Measurements from ENCODE around the gene NGDN. TPM values are rescaled to one million over a fixed set of nuclear protein-coding genes. Genes with fewer than 3 reads are reported as not detected.

Gene NGDN
- total RNA-seq, 4 donors from 2014 or later: 14.3 to 53.5 (median 38.9) TPM

DNA sequence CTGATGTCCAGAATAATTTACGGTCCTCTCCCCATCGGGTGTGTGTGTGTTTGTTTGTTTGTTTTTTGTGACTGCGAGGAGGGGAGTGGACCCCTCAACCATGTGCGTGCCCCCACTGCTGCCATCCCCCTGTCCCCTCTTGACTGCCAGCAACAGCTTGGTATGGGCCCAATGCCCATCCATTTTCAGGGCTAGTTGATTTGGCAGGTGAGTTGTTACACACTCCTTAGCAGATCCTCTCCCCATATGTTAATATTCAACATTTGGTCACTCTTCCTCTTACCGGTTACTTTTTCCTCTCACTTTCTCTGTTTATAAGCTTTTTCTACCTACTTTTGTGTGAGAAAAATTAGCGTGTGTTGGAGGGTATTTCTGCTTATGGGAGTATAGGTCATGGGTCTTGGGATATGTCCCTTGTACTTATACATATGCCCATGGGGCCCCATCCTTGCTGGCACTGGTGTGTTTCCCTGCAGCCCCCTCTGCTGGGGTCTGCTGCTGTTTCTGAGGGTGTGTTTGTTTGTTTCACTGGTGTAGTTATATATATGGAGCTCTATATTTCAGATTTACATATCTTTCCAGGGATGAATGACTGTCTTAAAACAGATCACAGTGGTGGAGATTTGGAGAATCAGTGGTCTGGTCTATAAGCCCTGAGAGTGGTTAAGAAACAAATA, 48.3 kb downstream of the NGDN start:
- H3K36me3 ChIP-seq: no peaks in the 10 kb centered on the region
- no peak overlapping the region for H3K4me3 ChIP-seq
- no peaks in the 10 kb centered on the region for H3K27me3 ChIP-seq
- intact Hi-C loops (cut with DNase I; ENCODE audit: low total_unique reads): no loop called here
- no peaks in the 10 kb centered on the region for H3K9me3 ChIP-seq
- TF ChIP-seq POLR2A (IDR thresholded peaks at IDR 0.05): no peak
- TF ChIP-seq, protein P1, sequence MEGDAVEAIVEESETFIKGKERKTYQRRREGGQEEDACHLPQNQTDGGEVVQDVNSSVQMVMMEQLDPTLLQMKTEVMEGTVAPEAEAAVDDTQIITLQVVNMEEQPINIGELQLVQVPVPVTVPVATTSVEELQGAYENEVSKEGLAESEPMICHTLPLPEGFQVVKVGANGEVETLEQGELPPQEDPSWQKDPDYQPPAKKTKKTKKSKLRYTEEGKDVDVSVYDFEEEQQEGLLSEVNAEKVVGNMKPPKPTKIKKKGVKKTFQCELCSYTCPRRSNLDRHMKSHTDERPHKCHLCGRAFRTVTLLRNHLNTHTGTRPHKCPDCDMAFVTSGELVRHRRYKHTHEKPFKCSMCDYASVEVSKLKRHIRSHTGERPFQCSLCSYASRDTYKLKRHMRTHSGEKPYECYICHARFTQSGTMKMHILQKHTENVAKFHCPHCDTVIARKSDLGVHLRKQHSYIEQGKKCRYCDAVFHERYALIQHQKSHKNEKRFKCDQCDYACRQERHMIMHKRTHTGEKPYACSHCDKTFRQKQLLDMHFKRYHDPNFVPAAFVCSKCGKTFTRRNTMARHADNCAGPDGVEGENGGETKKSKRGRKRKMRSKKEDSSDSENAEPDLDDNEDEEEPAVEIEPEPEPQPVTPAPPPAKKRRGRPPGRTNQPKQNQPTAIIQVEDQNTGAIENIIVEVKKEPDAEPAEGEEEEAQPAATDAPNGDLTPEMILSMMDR (IDR thresholded peaks at IDR 0.05): no peak
- no peak overlapping the region for H3K27ac ChIP-seq
- DNase-seq: no peak
- no peaks in the 10 kb centered on the region for H3K4me1 ChIP-seq

DNA sequence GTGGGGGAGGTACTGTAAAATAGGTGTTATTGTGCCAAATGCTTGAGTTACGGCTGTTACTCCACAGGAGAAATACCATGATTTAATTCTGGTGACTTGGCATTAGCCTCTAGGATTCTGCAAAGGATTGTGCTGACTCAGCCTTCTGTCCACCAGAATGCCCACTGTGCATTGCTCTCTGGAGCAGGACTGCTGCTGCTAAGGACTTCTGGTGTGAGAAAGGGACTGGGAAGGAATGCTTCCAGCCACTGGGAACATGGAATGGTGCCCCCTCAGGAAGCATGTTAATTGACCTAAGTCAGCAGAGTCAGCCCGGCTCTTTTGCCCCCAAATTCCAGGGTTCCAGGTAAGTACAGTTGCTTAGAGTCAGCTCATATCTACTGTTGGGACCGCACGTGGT, 49.2 kb downstream of the NGDN start:
- Histone ChIP-seq H3K4me1 (no peaks in the 10 kb centered on the region), H3K4me3 (no peak overlapping the region), H3K27ac (no peak overlapping the region), H3K36me3 (no peaks in the 10 kb centered on the region), H3K9me3 (no peaks in the 10 kb centered on the region), H3K27me3 (no peaks in the 10 kb centered on the region)
- TF ChIP-seq POLR2A (IDR thresholded peaks at IDR 0.05): no peak
- no peak for DNase-seq
- intact Hi-C loops (cut with DNase I; ENCODE audit: low total_unique reads): no loop called here

DNA sequence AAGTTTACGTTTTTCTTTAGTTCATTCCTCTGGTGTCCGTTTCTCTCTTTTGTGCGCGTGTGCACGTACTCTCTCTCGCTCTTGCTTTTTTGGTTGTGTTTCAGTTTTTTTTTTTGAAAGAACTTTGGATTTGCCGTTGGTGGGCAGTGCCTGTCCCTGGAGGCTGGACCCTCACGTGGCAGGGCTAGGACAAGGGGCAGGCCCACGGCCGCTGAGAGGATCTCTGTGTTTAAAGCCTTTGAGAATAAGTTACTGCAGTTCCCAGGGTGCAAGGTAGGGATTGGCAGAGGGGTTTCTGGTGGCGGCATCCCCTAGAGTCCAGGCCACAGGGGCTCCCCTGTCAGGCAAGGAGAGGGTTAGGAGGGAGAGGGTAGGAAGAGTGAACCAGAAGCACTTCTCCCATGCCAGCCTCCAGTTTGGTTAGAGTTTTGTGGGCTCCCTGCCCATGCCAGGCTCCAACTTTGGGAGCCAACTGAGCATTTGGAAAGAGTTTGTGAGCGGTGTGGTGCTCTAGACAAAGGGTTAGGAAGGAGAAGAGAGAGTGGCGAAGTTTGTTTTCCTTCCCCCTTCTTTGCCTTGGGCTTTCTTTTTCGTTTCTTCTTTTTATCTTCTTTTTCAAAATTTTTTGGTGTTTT, 51.5 kb downstream of the NGDN start:
- H3K4me1 ChIP-seq: no peaks in the 10 kb centered on the region
- no peaks in the 10 kb centered on the region for H3K36me3 ChIP-seq
- no peak overlapping the region for H3K4me3 ChIP-seq
- no peaks in the 10 kb centered on the region for H3K27me3 ChIP-seq
- no peak for DNase-seq
- TF ChIP-seq, protein P1 (IDR thresholded peaks at IDR 0.05): no peak
- TF ChIP-seq POLR2A (IDR thresholded peaks at IDR 0.05): no peak
- intact Hi-C loops (cut with DNase I; ENCODE audit: low total_unique reads): no loop called here
- no peaks in the 10 kb centered on the region for H3K9me3 ChIP-seq
- no peak overlapping the region for H3K27ac ChIP-seq

DNA sequence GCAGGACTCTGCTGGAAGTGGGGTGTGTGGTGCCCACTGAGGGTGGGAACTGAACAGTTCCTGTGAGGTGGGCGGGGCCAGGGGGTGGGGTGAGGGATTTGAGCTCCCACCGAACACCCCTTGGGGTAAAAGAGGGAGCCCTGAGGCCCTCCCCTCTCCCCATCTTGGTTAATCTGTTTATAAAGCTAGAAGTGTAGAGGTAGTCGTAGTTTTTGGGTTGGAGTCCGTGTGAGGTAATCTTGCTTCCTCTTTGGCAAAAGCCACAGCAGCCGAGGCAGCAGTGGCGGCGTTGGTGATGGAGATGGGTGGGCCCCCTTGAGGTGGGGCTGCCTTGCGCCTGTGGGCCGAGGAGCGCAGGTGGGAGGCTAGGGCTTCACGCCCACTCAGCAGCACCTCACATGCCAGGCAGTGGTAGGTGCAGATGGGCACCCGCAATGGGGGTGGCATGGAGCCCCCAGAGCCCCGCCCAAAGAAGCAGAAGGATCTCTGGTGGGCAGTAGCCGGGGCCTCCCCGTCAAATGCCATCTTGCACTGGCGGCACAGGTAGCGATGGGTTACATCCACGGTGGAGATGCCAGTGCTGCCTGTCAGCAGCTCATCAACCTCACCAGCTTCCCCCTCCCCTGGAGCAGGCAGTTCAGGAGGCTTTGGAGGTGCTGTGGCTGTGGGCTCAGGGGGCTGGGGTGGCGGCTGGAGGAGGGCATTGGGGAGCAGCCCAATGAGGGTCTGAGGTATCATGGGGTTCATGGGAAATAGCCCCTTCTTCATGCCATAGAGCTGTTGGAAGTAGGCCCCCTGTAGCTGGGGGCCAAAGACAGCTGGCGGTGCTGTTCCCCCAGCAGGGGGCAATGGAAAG, 52.5 kb downstream of the NGDN start:
- Histone ChIP-seq H3K4me3 (no peak overlapping the region), H3K4me1 (no peaks in the 10 kb centered on the region), H3K9me3 (no peaks in the 10 kb centered on the region), H3K27ac (no peak overlapping the region), H3K36me3 (no peaks in the 10 kb centered on the region), H3K27me3 (no peaks in the 10 kb centered on the region)
- DNase-seq: no peak
- TF ChIP-seq POLR2A (IDR thresholded peaks at IDR 0.05): no peak
- TF ChIP-seq, protein P1 (IDR thresholded peaks at IDR 0.05): no peak
- intact Hi-C loops (cut with DNase I; ENCODE audit: low total_unique reads): no loop called here

DNA sequence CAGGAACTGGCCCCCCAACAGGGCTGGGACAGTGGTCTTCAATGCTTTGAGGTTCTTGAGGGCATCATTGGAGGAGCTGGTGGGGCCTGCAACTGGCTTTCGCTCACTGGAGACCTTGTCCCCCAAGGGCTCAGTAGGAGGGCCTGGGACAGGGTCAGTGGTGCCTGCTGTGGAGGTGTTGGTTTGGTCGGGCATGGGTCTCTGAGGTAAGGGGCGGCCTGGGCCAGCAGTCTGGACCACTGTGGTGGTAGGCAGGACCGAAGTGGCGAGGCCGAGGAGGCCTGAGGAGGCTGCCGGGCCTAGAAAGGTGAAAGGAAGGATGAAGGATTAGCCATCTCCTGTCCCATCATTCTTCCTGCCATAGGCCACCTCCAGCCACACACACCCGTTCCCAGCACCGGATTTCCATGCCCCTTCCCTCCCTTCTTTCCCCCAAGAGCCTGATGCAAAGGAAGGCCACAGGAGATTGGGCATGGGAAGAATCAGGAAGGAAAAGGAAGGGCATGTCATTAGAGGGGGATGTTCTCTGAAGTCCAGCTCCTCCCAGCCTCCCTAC, 53.2 kb downstream of the NGDN start:
- H3K4me1 ChIP-seq: no peaks in the 10 kb centered on the region
- no peaks in the 10 kb centered on the region for H3K36me3 ChIP-seq
- TF ChIP-seq, protein P1 (IDR thresholded peaks at IDR 0.05): no peak
- TF ChIP-seq POLR2A (IDR thresholded peaks at IDR 0.05): no peak
- intact Hi-C loops (cut with DNase I; ENCODE audit: low total_unique reads): no loop called here
- no peaks in the 10 kb centered on the region for H3K27me3 ChIP-seq
- H3K9me3 ChIP-seq: no peaks in the 10 kb centered on the region
- H3K27ac ChIP-seq: no peak overlapping the region
- DNase-seq: no peak
- H3K4me3 ChIP-seq: no peak overlapping the region
